LHCN-M2 (cell line): Measurements from ENCODE around the gene FER. TPM values are rescaled to one million over a fixed set of nuclear protein-coding genes. Genes with fewer than 3 reads are reported as not detected.

Experiments
- DNase-seq: peaks from one replicate; pipeline ENCODE4 v3.0.0-alpha.2; 2012; ENCODE audit warnings: low read depth
- total RNA-seq: library from RNA; depleted of rRNA; stranded (reverse); fragments of >200 nt; gene quantifications from 2 replicates; pipeline ENCODE4 v1.2.3, GENCODE V29; 2014

Gene FER
- total RNA-seq, 1 experiment from 2014 or later, result 11.8 TPM

- DNase-seq, result no peak
These were observed 486.7 kb downstream of the FER start for GRCh38 chr5:109234381-109234780.

- peak; percentile 42 for DNase-seq
These were observed 491.8 kb downstream of the FER start for GRCh38 chr5:109239456-109239855.

GRCh38 chr5:109242518-109242917 is 494.8 kb downstream of the FER start:
- DNase-seq, result no peak

DNA sequence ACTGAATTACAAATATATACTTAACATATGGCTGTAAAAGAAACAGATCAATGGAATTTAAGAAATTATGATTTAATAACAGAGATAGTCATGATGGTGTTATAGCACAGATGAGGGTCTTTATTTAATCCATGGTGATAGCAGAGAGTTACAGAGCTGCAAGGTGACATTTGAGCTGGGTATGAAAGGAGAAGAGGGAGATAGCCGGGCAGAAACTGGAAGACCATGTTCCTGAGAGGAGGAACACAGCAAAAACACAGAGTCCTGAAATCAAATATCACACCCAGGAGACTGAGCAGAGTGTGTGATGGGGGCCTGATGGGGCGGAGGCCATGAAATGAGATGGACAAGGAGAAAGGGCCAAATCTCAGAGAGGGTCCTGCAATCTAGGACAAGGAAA is 498.7 kb downstream of the FER start:
- DNase-seq, result no peak
